OCI-M2 (cell line): ENCODE data around the gene LHX3.
"Not testable (repeated sequence)": the region's sequence is repeated elsewhere in the genome, so short reads cannot be mapped to it uniquely, and the experiment has no call there.

Experiments
- DNase-seq: peaks from one replicate; lab custom pipeline; 2025; ENCODE audit not compliant: unreplicated experiment; lab: John Stamatoyannopoulos, UW

Gene LHX3

DNA sequence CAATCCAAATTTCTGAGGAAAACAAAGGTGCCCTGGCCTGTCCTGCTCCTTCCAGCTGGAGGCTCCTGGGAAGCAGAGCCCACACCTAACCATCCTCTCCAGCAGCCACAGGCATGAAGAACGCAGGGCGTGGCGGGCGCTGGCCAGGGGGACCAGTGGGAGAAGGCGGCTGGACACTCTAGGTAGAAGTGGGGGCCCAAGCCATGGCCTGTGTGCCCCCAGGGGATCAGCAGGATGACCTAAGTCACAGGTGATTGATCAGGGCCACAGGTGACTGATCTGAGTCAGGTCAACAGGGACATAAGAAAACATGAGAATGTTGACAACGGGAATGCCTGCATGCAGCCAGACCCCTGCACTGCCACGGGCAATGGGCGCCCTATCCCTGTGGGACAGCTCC is 37.3 kb upstream of the LHX3 start:
- no peak for DNase-seq

DNA sequence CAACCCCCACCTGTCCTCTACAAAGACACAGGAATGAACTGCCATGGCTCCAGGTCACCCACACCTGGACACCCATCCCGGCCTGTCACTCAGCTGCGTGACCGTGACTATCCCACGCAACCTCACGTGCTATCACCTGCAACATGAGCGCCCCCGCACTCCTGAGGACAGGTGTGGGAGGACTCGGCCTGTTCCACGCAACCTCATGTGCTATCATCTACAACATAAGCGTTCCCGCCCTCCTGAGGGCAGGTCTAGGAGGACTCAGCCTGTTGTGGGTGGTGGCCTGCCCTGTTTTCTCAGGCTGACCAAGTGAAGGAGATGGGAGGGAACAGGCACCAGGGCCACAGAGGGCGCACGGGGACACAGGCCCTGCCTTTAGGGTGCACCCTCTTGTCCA is 36.6 kb upstream of the LHX3 start:
- no peak for DNase-seq

DNA sequence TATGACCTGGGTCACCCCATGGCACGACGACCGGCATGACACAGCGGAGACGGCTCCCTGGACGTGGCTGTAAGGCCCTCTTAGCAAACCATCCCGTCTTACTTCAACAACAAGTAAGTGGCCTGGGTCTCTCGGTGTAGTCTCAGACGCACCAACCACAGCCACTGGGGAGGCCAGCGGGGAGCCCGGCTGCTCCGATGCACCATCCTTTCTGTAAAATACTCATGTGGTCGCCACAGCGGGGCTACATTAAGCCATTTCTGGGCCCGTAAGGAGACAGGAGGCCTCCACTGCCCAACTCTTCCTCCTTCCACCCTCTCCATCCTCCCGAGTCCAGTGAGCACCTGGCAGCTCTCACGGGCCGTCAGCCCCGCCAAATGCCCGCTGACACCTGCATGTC is 36.0 kb upstream of the LHX3 start:
- no peak for DNase-seq

- no peak for DNase-seq
Observed at GRCh38 chr9:136239983-136240330, 35.0 kb upstream of the LHX3 start.

GRCh38 chr9:136239135-136239982 is 34.4 kb upstream of the LHX3 start:
- no peak for DNase-seq

- no peak for DNase-seq
Observed at GRCh38 chr9:136238342-136238732, 33.4 kb upstream of the LHX3 start.

DNA sequence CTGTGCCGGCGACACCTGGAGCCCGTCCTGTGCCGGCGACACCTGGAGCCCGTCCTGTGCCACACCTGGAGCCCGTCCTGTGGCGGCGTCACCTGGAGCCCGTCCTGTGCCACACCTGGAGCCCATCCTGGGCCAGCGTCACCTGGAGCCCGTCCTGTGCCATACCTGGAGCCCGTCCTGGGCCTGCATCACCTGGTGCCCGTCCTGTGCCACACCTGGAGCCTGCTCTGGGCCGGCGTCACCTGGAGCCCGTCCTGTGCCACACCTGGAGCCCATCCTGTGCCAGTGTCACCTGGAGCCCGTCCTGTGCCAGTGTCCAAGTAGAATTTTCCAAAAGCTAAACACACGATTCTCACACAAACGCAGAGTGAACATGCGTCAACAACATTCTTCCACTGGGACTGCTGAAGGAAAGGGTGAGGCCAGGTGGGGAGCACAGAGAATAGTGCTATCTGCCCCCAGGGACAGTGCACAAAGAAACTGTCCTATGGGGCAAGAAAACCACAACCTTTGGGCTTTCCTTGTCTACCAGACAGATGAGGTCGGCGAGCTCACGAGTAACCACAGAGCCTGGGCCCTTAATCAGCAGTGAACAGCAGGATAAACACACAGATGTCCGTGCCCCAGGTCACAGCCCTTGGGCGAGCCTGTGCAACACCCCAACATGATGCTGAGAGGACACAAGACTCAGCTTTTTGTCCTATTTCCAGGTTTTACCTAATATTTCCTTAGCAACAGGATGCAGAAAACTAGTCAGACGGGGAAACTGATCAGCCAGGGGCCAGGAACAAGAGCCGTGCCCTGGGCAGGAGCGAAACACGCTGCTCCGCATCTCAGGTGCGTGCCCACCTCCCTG is 32.8 kb upstream of the LHX3 start:
- DNase-seq, result no peak

- not testable (repeated sequence) for DNase-seq
Observed at GRCh38 chr9:136236471-136237410, 31.8 kb upstream of the LHX3 start.

- DNase-seq, result no peak
Observed at GRCh38 chr9:136235709-136236455, 31.0 kb upstream of the LHX3 start.

DNA sequence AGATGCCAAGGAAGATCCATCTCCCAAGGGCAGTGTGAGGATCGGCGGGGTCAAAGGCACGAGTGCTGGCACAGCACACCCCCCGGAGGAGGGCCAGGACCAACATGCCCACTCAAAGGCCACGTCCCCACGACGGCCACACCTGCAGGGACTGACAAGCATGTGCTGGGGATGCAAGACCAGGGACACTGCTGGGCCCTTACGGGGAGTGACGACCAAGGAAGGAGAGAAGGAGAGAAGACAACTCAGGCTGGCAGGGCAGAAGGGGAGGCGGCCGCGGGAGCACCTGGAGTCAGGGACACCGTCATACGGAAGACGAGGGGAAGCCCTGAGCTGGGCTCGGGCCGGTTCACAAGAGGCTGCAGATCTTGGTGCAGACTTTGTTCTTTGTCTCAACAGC is 30.2 kb upstream of the LHX3 start:
- DNase-seq, result no peak

DNA sequence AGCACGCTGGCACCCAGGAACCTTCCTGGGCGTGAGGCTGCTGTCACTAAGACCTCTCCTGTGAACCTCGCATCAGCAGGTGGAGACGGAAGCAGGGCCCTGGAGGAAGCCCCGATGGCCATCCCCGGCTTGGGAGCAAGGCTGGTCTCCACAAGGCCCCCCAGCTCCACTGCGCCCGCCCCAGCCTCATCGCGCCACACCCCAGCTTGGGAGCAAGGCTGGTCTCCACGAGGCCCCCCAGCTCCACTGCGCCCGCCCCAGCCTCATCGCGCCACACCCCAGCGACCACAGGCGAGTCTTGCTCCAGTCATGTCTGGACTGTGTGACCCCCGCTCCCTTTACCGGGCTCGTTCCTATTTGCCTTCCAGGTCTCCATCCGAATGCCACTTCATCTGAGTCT is 29.7 kb upstream of the LHX3 start:
- DNase-seq, result no peak

DNA sequence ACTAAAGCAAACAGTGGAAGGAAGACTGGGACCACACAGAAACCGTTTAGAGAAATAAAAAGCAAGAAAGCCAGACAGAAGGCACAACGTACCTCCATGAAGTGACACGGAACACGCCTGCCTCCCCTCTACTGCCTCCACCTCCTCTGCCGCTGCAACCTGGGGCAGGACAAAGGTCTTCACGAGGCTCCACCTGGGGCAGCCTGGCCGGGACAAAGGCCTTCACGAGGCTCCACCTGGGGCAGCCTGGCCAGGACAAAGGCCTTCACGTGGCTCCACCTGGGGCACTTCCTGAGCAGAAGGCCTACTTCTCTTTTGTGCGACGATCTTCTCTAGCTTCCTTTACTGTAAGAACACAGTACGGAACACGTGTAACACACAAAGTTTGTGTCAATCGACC is 28.9 kb upstream of the LHX3 start:
- DNase-seq, result no peak

- no peak for DNase-seq
Observed at GRCh38 chr9:136233411-136233810, 28.5 kb upstream of the LHX3 start.

DNA sequence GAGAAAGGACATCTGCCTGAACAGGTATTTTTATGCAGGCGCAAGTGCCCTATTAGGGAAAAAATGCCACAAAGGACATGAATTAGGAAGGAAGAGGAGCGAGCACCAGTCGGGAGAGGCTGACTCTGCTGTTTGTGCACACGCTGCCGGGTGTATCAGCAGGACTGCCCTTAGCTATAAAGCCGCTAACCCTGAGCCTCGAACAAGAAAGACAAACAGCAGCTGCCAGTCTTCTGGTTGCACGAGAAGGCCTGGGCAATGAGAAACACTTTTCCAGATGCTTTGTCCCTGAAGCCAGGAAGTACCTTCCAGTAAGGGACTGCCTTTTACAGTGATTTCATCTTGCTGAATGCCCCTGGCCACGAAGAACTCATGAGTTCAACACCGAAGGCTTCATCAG is 28.0 kb upstream of the LHX3 start:
- DNase-seq, result no peak

DNA sequence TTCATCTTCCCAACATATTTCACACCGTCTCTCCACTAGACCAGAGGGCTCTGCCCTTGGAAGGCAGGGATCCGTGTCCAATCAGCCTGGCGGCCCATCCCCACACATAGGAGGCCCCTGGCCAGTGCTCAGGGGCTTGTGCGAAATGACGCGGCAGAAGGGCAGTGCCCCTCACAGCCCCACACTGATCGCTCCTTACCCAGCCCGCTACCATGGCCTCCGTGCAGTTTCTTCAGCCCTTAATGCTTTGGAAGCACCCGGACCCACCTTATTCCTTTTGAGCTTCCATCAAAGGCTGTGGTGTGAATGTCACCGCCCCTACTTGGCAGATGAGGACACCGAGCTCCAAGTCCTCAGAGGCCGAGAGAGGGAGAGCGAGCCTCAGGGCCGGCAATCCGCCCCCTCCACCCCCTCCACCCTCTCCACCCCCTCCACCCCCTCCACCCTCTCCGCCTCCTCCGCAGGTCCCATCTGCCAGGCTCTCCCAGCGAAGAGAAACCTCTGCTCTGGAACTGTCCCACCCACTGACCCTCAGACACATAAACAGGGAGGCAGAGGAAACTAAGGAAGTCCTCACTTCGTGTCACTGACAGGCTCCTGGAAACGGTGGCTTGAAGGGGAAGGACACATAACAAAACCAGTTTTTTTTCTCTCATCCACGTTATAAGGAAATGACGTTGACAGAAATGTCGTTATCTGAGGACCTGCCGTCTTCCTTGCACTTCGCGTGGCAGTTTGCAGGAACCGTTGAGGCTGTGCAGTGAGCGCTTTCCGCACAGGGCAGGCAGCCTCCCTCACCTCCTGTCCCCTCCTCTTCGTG is 26.8 kb upstream of the LHX3 start:
- DNase-seq, result no peak

DNA sequence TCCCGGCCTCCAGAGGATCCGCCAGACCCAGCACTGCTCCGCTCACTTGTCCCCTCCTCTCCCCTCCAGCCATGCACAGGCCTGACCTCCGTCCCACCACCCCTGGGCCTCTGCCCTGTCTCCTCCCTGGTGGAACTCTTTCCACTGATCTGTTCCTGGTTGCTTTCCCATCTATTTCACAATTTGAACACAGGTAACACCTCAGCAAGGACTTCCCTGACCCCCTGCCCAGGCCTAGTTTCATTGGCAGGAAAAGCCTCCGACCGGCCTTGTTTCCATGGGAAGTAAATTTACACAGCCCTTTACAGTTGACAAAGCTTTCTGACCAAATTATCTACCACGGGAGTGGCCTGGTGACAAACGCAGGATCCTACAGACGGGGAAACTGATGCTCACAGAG is 25.8 kb upstream of the LHX3 start:
- no peak for DNase-seq

- DNase-seq, result no peak
Observed at GRCh38 chr9:136230365-136230764, 25.4 kb upstream of the LHX3 start.

DNA sequence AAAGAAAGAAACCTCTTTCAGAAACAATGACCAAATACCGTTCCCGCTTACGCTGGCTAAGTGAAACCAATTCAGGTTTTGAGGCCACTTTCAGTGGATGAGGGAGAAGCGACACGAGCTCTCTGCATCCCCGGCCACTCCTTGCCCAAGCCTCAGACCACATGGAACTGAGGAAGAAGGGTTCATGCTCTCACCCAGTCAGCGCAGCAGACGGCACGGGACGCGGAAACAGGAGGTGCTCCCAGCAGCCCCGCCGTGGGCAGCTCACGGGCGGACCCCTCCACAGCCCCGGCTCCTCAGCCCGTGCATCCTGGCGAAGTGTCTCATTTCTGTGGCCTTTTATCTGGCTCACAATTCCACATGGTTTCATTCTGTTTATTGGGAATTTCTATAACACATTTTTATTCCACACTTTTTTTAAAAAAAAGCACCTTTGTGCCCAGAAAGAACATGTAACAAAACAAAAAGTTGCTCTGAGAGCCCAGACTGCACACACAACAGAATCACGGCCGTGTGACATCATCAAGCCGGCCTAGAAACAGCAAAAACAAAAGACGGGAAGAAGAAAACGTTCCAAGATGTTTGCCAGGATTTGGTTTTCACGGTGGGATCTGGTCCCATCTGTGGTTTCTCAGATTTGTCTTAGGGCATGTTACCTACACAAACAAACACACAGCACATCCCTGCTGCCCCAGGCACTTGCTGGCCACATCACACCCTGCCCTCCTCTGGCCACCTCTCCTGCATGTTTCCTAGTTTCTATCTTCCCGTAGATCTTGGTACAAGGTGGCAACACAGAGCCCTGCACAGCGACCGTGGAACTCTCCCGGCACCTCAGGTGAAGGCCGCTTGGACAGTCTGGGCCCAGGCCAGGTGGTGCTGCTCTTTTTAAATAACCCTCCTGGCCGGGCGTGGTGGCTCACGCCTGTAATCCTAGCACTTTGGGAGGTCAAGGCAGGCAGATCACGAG is 24.5 kb upstream of the LHX3 start:
- no peak for DNase-seq
